EL (cell line): Measurements from ENCODE around the gene PABPC1L.

Experiments
- DNase-seq: peaks from one replicate; pipeline ENCODE4 v3.0.0-alpha.2; 2016

Gene PABPC1L

DNA sequence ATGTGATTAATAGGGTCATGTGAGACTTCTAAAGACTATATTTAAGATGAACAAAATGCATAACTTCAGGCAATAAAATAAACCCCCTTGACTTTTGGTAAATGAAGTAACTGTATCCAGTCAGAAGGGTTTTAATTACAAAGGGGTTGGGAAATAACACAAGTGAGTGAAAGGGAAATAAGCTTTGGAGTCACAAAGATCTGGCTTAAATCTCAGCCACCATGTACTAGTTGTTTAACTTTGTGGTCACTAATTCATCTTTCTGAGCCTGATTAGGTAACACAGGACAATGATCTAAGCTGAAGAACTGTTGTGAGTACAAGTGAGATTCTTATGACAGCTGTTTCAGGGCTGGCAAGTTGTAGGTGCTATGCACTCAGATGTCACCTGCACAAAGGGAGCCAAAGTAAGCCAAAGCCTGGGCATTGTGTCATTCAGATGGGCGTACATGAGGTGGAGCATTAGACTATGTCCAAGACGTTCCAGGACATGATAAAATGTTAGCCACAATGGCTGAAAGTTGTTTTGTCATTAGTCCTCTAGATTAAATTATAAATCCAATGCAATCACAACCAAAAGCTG is 36.5 kb downstream of the PABPC1L start:
- no peak for DNase-seq

DNA sequence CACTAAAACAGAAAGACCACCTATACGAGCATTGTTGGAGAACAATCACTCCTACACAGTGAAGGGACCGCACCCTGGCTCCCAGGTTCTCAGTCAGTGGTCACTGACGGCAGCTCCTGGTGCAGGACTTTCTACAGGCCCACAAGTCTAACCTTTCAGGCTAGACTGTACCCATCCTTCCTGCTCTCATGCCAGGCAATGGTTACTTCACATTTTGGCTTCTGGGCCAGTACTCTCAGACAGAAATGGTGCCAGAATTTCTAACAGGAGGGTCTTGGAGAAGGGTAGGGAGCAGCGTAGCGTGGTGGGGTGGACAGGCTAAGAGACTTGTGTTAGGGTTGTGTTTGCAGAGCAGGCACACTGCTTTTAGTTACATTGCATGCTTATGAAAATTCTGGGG is 38.2 kb downstream of the PABPC1L start:
- no peak for DNase-seq

DNA sequence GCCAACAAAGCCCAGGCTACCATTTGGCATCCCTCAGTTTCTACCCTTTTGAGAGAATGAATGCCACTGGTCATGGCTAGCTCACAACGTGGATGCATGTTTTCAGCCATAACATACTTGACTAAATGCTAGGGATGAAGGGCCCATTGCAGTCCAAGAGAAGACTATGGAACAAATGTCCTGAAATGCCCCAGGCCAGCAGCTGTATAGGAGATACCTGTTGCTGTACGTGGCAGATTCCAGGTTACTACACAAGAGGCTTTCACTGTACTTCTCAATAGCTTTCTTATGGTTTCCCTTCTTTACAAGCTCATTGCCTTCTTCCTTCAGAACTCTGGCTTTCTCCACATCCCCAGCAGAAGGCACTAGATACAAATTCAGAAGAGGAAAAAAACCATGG is 38.7 kb downstream of the PABPC1L start:
- no peak for DNase-seq

DNA sequence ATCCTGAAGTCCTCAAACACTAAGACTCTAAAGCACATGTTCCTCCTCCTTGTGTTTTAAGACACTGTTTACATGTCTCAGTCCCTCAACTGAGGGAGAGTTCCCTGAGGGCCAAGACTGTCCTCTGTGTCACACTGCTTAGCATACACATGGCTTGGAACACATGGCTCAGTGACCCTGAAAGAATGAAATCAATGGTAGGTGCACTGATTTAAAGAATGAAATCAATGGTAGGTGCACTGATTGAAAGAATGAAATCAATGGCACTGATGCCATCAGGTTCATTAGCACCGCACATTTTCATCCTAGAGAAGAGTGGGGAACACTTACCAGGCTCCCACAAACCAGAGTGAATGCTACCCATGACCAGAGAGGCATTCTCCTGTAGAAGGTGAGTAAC is 40.5 kb downstream of the PABPC1L start:
- no peak for DNase-seq

DNA sequence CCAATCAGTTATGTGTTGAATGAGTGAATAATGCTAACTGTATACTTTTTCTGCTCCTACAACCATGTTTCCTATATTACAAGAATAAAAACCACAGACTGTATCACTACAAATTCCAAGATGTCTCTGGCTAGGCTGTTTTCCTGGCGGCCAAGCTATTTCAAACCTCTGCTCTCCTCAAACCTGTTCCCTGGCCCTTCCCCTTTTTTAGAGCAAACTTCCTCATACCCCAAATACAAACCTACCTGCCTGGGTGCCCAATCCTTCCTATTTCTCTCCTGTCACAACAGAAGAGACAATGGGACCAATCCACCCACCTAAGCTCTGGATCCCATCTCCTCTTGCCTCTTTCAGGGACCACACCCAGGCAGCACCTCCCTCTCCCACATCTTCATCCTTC is 42.9 kb downstream of the PABPC1L start:
- DNase-seq: no peak

DNA sequence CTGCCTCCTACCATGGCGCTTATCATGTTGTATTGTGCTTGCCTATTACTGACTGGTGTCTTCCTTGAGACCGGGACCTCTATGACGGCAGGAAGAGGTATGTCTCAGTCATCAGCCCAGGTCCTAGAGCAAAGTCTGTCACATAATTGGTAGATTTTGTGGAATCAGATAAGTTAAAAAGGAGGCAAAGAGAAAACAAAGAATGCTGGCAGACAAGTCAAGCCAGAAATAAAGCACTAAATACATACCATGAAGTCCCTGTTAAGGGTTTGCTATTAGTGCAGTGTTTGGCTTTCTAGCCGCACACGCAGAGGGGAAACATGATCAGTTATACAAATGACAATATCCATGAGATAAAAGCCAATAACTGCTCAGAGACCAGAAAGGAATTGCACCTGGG is 44.4 kb downstream of the PABPC1L start:
- DNase-seq: no peak

DNA sequence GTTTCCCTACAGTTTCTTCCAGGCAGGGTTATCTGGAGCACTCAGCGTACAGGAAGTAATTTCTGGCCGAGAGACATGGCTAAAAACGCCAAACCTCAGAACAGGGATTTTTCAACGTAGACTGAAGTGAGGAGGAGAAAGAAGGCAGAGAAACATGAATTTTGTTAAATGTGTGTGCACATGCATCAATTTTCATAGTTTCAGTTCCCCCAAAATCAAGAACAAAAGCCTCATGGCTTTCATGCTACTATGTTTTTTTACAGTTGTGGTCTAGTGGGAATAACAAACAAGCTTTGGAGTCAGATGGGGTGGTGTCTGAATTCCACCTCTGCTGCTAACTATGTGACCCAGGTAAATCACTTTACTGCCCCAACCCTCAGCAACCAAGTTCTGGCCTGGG is 45.4 kb downstream of the PABPC1L start:
- DNase-seq: no peak

DNA sequence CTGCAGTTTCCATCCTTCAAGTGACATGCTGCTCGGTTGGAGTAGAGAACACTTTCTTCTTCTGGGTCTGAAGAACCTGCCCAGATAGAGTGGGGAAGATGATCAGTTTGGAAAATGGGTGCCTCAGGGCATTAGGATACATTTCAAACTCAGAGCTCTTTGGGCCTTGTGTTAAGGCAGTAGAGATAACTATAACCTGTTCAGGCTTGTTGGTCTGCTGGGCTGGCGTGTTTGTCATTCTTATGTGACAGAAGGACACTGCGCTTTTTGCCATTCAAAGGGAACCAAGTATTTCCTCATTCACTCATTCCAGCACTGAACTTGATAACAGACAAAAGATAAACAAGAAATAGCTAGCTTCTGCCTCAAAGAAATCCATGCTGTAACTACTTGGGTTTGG is 46.5 kb downstream of the PABPC1L start:
- DNase-seq: no peak

DNA sequence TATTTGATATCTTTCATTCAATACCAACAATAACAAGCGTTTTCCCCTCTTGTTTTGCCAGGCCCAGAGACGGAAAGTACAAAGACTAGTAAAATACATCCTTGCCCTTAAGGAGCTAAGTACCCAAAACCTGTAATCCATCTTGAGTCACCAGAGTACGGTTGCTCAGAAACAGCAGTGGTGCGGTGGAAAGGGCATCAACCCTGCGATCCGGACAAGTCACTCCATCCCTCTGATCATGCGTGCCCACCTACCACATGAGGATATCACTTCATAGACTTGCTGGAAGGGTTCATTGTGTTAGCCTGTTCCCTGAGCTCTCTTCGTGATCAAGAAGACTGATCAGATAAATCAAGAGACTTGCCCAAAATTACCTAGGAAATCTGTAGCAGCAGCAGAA is 48.4 kb downstream of the PABPC1L start:
- no peak for DNase-seq

DNA sequence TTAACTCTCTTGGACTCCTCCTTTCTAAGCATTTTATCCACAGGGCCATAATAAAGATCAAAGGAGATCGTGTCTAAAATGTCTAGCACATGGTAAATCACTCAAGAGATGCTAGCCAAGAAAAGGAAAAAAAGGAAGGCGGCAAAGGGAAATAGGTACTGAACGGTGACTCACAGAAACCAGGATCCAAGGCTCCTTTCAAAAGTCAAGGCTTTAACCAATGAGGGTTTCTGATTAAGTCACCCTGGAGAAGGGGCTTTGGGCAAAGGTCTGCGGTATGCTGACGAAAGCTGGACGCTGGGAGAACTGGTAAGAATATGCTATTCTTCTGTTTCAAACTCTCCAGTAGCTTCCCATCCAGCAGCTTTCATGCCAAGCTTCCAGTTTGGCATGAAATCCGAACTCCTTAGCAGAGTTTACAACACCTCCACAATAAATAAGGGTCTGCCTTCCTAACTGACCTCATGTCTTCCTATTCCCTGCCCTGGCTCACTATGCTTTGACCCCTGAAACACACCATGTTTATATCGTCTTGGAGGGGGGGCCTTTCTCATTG is 49.3 kb downstream of the PABPC1L start:
- DNase-seq: peak; percentile 56

DNA sequence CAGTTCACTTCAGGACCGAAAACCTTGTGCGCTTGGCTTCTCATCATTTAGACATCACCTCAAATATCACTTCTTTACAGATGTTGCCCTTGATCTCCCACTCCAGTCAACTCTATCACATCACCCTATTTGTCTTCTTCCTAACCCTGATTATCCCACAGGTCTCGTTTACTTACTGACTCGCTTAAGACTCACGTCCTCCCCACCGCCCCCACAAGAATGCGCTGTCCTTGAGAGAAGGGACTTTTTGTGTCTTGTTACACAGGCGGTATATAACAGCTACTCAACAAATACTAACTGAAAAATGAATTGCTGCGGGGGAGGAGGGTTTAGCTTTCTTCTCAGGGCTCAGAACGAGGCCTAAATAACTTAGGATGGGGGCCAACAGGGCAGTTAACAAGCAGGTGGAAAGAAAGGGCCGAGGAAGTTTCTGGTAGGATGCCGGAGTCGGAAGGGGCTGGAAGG is 49.8 kb downstream of the PABPC1L start:
- peak; percentile 72 for DNase-seq

DNA sequence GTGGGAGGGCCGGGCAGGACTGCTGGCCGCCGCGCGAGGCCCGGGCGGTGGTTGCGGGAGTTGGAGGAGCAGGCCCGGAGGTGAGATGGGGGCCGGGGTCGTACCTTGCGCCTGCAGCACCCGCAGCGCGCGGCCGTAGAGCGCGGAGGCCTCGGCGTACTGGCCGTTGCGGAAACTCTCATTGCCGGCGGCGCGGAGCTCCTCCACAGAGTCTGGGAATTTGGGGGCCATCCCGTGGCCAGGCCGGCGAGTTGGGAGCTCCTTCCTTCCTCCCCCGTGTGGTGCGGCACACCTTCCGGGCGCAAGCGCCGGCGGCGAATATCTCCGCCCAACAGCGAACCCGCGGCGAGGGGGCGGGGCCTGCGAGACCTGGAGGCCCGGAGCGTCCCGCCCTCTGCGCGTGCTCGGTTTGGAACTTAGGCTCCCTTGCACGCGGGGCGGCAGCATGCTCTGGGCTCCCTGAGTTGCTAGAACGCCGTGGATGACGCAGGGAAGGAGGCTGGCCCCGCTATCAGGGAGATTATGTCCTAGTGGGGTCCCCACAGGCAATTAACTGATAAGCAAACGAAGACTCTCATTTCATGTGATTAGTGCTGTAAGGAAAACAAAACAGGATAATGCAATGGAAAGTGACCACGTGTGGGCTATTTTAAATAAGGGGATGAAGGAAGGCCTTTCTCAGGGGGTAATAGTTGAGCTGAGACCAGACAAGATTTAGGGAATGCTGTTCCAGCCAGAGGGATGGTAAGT is 50.4 kb downstream of the PABPC1L start, which contains the start of gene TOMM34:
Gene TOMM34 (minus strand): TSS at position 295 of the 750 bp plus-strand sequence. CDS start 64 bp downstream, at position 231.
- DNase-seq: peak; percentile 96

DNA sequence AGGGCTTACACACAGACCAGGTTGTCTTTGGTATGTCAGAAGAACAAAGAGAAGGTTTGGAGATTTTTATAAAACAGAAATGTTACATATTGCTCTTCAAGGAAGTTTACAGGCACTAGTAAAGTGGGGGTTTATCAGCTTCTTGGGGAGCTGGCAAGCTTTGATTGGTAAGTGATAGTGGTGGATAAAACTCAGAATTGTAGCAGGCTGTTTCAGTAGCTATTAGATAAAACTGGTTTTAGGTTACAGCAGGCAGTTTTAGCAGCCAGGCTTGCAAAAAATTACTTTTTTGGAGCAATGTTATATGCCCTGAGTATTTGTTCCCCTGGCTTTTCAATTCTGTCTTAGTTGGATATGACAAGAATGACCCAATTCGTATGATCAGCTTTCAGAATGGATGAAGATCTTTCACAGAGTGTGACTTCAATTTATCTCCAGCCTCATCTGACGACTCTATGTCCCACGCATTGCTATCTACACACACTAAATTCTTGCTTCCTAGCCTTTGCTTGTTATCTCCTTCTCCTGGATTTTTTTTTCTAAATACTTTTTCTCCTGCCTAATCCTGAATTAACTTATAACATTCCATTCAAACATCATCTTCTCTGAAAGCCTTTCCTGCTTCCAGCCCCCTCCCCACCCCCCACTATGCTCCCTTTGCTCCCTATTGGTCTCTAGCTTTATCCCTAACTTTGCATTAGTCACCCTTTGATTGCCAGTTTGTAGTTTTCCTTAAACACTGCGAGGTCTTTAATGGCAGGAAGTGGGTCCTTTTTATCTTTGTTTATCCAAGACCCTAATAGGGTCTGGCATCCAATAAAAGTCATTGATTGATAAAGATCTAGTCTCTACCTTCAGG is 51.4 kb downstream of the PABPC1L start:
- peak; percentile 50 for DNase-seq

DNA sequence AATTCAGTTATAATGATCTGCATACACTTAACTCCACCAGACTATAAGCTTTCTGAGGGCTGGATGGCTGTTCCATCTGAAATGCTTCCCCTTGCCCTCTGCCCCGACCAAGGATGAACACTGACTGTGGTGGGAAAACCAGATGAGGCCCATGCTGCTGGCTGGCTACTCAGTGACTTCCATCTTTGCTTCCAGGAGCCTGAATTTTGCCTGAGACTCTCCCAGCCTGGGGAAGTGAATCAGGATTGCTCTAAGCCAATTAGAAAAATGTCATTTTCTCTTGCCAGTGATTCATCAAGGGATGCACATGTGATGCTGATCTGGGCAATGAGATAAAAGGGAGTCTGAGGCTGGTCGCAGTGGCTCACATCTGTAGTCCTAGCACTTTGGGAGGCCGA is 52.0 kb downstream of the PABPC1L start:
- DNase-seq: peak; percentile 80

DNA sequence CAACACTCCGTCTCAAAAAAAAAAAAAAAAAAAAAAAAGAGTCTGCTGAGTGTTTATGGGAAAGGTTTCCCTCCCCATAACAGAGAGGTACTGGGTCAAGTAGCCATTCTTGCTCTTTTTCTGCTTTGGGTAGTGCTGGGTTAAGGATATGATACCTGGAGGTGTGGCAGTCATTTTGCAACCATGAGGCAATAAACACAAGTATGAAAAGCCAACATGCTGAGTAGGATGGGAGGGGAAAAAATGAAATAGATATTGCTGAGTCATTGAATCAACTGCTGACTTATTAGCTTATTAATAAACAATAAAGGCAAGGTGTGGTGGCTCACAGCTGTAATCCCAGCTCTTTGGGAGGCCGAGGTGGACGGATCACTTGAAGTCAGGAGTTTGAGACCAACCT is 52.6 kb downstream of the PABPC1L start:
- DNase-seq: no peak

DNA sequence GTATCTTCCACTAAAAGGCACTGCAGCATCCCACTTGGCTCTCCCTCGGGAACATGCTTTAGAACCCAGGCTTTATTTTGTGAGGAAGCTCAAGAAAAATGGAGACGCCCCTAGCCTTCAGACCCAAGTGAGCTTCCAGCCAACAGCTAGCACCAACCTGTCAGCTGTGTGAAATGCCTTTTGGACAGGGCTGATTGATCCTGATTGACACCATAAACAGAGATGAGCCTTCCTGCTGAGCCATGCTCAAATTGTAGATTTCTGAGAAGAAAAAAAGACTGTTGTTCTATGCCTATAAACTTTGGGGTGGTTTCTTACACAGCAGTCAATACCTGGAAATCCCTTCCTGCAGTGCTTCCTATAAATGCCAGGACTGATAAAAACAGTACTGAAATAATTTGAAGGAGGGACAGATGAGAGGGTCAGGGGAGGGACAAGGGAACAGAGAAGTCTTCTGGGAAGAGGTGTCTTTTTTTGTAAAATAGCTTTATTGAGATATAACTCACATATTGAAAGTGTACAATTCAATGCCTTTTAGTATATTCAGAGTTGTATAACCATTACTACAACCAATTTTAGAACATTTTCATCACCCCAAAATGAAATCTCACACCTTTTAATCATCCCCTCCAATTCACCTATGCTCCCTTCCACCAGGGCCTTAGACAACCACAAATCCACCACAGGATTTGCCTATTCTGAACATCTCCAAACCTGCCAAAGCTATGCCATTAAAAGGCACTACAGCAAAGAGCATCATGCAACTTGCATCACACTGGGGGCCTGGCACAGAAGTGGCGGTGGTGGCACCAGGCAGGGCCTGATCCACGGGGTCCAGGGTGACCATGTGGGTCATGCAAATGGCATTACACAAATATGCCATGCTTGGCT is 53.7 kb downstream of the PABPC1L start:
- no peak for DNase-seq

DNA sequence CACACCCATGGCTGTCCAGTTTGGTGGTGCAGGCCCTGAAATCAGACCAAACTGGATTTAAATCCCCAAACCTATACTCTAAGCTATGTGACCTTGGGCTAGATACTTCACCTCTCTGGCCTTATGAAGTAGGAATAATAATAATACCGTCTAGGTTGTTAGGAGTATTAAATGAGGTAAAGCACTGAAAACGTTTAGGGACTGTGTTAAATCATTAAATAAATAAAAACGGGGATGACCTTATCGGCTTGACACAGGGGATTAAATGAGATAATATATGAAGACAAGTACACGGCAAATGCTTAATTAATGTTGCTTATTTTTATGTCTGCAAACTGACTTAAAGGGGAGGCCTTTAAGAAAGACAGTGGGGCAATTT is 55.8 kb downstream of the PABPC1L start:
- no peak for DNase-seq

DNA sequence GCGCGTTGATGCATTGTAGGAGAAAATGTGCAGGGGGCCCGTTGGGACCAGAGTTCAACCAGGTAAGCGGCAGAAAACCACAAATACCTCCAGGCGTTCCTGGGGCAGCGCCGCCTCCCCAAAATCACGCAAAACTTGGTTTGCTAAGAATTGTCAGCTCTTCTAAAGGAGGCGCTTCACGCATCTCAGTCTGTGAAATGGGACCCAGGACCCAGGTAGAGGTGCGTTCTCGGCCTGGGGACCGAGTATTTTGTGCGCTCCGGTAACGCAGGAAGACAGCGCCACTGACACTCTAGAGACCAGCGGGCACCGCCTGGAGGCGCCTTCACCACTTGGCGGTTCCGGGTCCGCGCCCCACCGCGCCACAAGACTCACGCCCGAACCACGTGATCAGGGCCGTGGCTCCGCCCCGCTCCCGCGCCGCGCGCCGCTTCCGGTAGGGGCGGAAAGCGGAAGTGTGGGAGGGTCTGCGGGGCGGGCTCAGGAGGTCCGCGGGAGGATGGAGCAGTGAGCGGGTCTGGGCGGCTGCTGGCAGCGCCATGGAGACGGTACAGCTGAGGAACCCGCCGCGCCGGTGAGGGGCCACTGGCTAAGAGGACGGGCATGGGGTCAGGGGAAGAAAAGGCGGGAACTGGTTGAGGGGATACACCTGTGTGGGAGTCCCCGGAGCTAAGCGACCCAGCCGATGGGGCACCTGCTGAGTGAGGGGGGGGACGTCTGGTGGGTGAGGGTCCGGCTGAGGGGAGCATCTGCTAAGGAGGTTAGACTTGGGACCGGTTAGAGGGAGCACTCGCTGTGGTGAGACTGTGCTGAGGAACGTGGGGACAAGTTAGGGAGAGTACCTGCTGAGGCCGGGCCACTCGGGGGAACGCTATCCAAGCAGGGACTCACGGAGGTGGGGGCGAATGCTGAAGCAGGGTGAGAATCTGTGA is 56.4 kb downstream of the PABPC1L start, which contains the start of gene STK4:
Gene STK4 (plus strand): TSS at position 483 of the 932 bp plus-strand sequence. CDS start 57 bp downstream, at position 540.
- peak; percentile 93 for DNase-seq

DNA sequence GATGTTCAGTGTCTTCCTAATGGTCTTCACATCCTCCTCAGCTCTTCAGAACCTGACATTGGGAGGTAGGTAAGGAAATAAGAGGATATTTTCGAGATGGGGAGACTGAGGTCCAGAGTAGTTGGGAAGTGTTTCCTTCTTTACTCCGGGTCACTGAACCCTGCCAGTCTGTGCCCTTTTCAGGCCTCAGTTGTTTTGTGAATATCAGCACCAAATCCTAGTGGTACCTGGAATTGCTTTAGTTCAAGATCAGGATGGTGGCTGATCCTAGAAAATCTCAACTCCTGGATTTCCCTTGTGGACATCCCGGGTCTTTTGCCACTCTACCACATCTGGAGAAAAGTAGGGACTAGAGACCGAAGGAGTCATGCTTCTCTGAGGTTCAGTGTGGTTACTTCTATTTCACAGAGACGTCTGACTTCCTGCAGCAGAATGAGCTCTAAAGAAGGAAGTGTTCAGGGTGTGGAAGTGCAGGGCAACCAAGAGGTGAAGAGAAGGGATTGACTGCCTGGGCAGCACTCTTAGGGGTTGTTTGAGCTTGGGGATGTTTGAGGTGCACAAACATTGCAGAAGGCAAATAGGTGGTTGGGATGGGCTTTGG is 57.4 kb downstream of the PABPC1L start:
- DNase-seq: peak; percentile 51

DNA sequence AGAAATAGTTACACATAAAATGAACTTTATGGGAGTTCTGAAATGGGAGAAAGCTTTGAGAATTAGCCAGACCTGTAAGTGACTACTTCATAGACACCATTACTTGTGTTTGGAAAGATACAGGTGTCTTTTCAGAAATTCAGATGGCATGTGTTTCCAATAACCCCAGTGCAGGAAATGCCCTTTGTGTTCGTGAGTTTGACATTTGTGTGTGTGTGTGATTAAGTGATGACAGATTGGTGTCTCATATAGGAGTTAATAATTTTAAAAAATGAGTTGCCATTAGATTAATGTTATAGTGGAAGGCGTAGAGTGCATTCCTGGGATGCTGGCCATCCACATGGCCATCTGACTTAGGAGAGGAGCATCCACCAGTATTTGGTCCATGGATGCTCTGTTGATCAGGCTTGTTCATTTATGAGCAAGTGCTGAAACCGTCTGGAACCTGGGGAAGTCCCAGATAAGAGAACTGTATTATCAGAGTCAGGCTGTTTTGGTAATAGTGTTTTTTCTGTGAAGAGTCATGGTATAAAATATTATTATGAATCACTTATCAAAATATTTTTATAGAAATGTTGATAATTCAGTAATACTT is 59.5 kb downstream of the PABPC1L start:
- no peak for DNase-seq
